HepG2 (cell line): ENCODE results near the gene CTU1.

ENCODE experiments used
- CHD2 ChIP-seq: IDR thresholded peaks from 2 replicates; pipeline ENCODE4 v1.6.1; 2011; ENCODE audit warnings: low read depth, low read length, improper control_type of control experiment
- KAT2B ChIP-seq: fragments of 150-350 bp; IDR thresholded peaks from 2 replicates; pipeline ENCODE4 v1.6.1; 2014; ENCODE audit warnings: low read depth, low read length, borderline replicate concordance
- NONO ChIP-seq, 2 experiments: fragments of 450-650 bp in 1 of 2; sonication (generic) in 1 of 2; formaldehyde crosslinking in 1 of 2; IDR thresholded peaks in 1 of 2; conservative IDR thresholded peaks in 1 of 2; 2 replicates each; pipeline versions ENCODE4 v1.6.1 to v1.8.0; 2017 to 2022; ENCODE audit warnings: mild to moderate bottlenecking in 1 of 2, missing genetic modification reagents in 1 of 2, moderate library complexity in 1 of 2
- POLR2A ChIP-seq, 2 experiments: IDR thresholded peaks; 2 replicates each; pipeline ENCODE4 v1.6.1; 2011; ENCODE audit warnings: low read depth in 2 of 2, low read length in 2 of 2, mild to moderate bottlenecking in 1 of 2, moderate library complexity in 1 of 2; ENCODE audit not compliant: insufficient read depth in 1 of 2
- RARG ChIP-seq: sonication (generic); formaldehyde crosslinking; IDR thresholded peaks from 2 replicates; pipeline ENCODE4 v1.4.0; 2020; ENCODE audit warnings: low read depth, mild to moderate bottlenecking, missing genetic modification reagents
- RFX5 ChIP-seq: IDR thresholded peaks from 2 replicates; pipeline ENCODE4 v1.6.1; 2011; ENCODE audit warnings: low read depth, low read length, improper control_type of control experiment
- SIN3A ChIP-seq: IDR thresholded peaks from 2 replicates; pipeline ENCODE4 v1.6.1; 2011; ENCODE audit warnings: low read depth, mild to moderate bottlenecking, control low read depth, low read length, borderline replicate concordance
- ZNF644 ChIP-seq: IDR thresholded peaks from 2 replicates; pipeline ENCODE4 v1.6.1; 2016; ENCODE audit warnings: low read depth
- TF ChIP-seq, protein P1 (sequence below): sonication (generic); formaldehyde crosslinking; IDR thresholded peaks from 2 replicates; pipeline ENCODE4 v1.4.0; 2020; ENCODE audit warnings: low read depth, missing genetic modification reagents
- TF ChIP-seq, protein P2 (sequence below): sonication (generic); formaldehyde crosslinking; IDR thresholded peaks from 2 replicates; pipeline ENCODE4 v1.5.0; 2020; ENCODE audit warnings: mild to moderate bottlenecking, missing genetic modification reagents, moderate library complexity
- TF ChIP-seq, protein P3 (sequence below): sonication (generic); formaldehyde crosslinking; IDR thresholded peaks from 2 replicates; pipeline ENCODE4 v1.4.0; 2020; ENCODE audit warnings: missing genetic modification reagents, borderline replicate concordance
- TF ChIP-seq, protein P4 (sequence below): sonication (generic); formaldehyde crosslinking; conservative IDR thresholded peaks from 2 replicates; pipeline ENCODE4 v1.4.0; 2020; ENCODE audit warnings: missing genetic modification reagents
- TF ChIP-seq, protein P5 (sequence below): fragments of 450-650 bp; IDR thresholded peaks from 2 replicates; pipeline ENCODE4 v1.6.1; 2017; ENCODE audit warnings: mild to moderate bottlenecking

DNA sequence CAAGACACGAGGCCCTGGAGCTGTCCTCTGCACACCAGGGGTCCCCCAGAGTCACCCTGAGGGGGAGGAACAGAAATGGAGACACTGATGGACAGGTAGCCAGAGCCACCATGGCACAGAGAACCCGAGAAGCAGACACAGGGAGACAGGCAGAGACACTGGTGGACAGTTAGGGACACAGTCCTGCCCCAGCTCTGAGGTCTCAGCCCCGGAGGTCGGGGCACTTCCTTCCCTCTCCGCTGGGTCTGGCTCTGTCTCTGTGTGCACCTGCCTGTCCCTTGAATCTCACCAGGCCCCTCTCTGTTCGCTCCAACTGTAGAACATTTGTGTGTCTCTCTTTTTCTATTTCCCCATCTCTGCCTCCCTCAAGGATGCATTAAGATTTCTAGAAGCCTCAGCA is 30.1 kb downstream of the CTU1 start:
- no peak for TF ChIP-seq POLR2A (IDR thresholded peaks at IDR 0.05; ENCODE audit: insufficient read depth in 1 of 2, low read depth in 2 of 2, low read length in 2 of 2)
- TF ChIP-seq, protein P1, sequence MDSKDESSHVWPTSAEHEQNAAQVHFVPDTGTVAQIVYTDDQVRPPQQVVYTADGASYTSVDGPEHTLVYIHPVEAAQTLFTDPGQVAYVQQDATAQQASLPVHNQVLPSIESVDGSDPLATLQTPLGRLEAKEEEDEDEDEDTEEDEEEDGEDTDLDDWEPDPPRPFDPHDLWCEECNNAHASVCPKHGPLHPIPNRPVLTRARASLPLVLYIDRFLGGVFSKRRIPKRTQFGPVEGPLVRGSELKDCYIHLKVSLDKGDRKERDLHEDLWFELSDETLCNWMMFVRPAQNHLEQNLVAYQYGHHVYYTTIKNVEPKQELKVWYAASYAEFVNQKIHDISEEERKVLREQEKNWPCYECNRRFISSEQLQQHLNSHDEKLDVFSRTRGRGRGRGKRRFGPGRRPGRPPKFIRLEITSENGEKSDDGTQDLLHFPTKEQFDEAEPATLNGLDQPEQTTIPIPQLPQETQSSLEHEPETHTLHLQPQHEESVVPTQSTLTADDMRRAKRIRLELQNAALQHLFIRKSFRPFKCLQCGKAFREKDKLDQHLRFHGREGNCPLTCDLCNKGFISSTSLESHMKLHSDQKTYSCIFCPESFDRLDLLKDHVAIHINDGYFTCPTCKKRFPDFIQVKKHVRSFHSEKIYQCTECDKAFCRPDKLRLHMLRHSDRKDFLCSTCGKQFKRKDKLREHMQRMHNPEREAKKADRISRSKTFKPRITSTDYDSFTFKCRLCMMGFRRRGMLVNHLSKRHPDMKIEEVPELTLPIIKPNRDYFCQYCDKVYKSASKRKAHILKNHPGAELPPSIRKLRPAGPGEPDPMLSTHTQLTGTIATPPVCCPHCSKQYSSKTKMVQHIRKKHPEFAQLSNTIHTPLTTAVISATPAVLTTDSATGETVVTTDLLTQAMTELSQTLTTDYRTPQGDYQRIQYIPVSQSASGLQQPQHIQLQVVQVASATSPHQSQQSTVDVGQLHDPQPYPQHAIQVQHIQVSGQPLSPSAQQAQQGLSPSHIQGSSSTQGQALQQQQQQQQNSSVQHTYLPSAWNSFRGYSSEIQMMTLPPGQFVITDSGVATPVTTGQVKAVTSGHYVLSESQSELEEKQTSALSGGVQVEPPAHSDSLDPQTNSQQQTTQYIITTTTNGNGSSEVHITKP (CRISPR knock-in tag) = no peak
- TF ChIP-seq SIN3A = no peak
- TF ChIP-seq ZNF644 (CRISPR knock-in tag) = no peak
- TF ChIP-seq, protein P2, sequence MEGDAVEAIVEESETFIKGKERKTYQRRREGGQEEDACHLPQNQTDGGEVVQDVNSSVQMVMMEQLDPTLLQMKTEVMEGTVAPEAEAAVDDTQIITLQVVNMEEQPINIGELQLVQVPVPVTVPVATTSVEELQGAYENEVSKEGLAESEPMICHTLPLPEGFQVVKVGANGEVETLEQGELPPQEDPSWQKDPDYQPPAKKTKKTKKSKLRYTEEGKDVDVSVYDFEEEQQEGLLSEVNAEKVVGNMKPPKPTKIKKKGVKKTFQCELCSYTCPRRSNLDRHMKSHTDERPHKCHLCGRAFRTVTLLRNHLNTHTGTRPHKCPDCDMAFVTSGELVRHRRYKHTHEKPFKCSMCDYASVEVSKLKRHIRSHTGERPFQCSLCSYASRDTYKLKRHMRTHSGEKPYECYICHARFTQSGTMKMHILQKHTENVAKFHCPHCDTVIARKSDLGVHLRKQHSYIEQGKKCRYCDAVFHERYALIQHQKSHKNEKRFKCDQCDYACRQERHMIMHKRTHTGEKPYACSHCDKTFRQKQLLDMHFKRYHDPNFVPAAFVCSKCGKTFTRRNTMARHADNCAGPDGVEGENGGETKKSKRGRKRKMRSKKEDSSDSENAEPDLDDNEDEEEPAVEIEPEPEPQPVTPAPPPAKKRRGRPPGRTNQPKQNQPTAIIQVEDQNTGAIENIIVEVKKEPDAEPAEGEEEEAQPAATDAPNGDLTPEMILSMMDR (CRISPR knock-in tag) = no peak
- TF ChIP-seq RARG (CRISPR knock-in tag) = no peak
- TF ChIP-seq KAT2B = no peak
- TF ChIP-seq RFX5 = no peak
- no peak for TF ChIP-seq CHD2
- TF ChIP-seq, protein P3, sequence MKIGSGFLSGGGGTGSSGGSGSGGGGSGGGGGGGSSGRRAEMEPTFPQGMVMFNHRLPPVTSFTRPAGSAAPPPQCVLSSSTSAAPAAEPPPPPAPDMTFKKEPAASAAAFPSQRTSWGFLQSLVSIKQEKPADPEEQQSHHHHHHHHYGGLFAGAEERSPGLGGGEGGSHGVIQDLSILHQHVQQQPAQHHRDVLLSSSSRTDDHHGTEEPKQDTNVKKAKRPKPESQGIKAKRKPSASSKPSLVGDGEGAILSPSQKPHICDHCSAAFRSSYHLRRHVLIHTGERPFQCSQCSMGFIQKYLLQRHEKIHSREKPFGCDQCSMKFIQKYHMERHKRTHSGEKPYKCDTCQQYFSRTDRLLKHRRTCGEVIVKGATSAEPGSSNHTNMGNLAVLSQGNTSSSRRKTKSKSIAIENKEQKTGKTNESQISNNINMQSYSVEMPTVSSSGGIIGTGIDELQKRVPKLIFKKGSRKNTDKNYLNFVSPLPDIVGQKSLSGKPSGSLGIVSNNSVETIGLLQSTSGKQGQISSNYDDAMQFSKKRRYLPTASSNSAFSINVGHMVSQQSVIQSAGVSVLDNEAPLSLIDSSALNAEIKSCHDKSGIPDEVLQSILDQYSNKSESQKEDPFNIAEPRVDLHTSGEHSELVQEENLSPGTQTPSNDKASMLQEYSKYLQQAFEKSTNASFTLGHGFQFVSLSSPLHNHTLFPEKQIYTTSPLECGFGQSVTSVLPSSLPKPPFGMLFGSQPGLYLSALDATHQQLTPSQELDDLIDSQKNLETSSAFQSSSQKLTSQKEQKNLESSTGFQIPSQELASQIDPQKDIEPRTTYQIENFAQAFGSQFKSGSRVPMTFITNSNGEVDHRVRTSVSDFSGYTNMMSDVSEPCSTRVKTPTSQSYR (CRISPR knock-in tag) = no peak
- TF ChIP-seq, protein P4, sequence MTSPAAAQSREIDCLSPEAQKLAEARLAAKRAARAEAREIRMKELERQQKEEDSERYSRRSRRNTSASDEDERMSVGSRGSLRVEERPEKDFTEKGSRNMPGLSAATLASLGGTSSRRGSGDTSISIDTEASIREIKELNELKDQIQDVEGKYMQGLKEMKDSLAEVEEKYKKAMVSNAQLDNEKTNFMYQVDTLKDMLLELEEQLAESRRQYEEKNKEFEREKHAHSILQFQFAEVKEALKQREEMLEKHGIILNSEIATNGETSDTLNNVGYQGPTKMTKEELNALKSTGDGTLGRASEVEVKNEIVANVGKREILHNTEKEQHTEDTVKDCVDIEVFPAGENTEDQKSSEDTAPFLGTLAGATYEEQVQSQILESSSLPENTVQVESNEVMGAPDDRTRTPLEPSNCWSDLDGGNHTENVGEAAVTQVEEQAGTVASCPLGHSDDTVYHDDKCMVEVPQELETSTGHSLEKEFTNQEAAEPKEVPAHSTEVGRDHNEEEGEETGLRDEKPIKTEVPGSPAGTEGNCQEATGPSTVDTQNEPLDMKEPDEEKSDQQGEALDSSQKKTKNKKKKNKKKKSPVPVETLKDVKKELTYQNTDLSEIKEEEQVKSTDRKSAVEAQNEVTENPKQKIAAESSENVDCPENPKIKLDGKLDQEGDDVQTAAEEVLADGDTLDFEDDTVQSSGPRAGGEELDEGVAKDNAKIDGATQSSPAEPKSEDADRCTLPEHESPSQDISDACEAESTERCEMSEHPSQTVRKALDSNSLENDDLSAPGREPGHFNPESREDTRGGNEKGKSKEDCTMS (CRISPR knock-in tag) = no peak
- TF ChIP-seq, protein P5, sequence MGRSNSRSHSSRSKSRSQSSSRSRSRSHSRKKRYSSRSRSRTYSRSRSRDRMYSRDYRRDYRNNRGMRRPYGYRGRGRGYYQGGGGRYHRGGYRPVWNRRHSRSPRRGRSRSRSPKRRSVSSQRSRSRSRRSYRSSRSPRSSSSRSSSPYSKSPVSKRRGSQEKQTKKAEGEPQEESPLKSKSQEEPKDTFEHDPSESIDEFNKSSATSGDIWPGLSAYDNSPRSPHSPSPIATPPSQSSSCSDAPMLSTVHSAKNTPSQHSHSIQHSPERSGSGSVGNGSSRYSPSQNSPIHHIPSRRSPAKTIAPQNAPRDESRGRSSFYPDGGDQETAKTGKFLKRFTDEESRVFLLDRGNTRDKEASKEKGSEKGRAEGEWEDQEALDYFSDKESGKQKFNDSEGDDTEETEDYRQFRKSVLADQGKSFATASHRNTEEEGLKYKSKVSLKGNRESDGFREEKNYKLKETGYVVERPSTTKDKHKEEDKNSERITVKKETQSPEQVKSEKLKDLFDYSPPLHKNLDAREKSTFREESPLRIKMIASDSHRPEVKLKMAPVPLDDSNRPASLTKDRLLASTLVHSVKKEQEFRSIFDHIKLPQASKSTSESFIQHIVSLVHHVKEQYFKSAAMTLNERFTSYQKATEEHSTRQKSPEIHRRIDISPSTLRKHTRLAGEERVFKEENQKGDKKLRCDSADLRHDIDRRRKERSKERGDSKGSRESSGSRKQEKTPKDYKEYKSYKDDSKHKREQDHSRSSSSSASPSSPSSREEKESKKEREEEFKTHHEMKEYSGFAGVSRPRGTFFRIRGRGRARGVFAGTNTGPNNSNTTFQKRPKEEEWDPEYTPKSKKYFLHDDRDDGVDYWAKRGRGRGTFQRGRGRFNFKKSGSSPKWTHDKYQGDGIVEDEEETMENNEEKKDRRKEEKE = no peak
- no peak for TF ChIP-seq NONO (IDR thresholded peaks at IDR 0.05)
- no peak for TF ChIP-seq NONO (CRISPR knock-in tag; conservative IDR thresholded peaks at IDR 0.05)
